HG03159 (cell line): ENCODE measurements around the gene TAS2R8.
"Not testable (repeated sequence)": the region's sequence is repeated elsewhere in the genome, so short reads cannot be mapped to it uniquely, and the experiment has no call there.

ENCODE experiments used
- ATAC-seq: cut with Tn5 transposase; IDR thresholded peaks from one replicate; pipeline ENCODE4 v1.9.1; 2021; ENCODE audit warnings: mild to moderate bottlenecking, moderate library complexity; ENCODE audit not compliant: unreplicated experiment

The TAS2R8 gene

DNA sequence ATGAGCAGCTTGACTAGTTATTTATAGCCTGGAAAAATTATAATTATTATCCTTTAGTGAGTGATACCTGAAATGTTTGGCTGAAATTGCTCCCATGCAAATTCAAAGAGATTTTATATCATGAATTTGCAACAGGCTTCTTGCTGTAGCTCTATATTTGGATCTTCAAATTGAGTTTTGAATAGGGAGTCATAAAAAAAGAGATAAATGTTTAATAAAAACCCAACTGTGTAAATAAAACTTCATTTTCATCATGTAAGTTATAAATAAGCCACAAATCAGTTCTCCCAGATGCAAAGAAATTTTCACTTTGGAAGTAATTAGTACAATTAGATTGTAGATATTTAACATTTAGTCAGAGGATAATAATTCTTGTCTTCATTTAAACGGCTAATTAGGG, at the start of gene TAS2R8:
TSS of gene TAS2R8 (minus strand) at position 101 of the 400 bp plus-strand sequence. CDS start 306 bp downstream, outside the sequence.
- no peak for ATAC-seq

GRCh38 chr12:10855807-10856206, 48.7 kb upstream of the TAS2R8 start:
- no peak for ATAC-seq

DNA sequence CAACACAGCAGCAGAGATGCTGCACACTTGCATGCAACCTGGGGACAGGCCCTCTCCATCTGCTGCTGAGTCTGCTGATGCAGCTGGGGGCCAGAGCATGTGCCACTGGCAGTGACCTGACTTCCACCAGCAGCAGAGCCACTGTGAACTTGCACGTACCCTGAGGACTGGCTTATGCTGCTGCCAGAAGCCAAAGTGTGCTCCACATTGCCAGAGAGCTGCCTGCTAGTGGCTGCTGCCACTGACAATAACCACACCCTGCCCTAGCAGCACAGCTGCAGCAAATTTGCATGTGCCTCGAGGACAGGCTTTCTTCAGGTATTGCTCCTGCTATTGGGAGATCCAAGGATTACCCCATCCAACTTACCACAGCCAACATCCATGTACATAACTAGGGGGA, 46.7 kb upstream of the TAS2R8 start:
- ATAC-seq: no peak

GRCh38 chr12:10851243-10851858, 44.3 kb upstream of the TAS2R8 start:
- no peak for ATAC-seq

- ATAC-seq: peak; percentile 48
Observed at GRCh38 chr12:10849425-10849878, 42.4 kb upstream of the TAS2R8 start, which contains the start of gene PRR4. Gene PRR4 (minus strand): TSS chr12:10849475. CDS start chr12:10849437, 38 bp downstream.

GRCh38 chr12:10847744-10848143, 40.7 kb upstream of the TAS2R8 start:
- no peak for ATAC-seq

- no peak for ATAC-seq
Observed at GRCh38 chr12:10842862-10843261, 35.8 kb upstream of the TAS2R8 start.

GRCh38 chr12:10838461-10838860, 31.4 kb upstream of the TAS2R8 start:
- ATAC-seq: no peak

GRCh38 chr12:10829994-10830393, 22.9 kb upstream of the TAS2R8 start:
- ATAC-seq: no peak

DNA sequence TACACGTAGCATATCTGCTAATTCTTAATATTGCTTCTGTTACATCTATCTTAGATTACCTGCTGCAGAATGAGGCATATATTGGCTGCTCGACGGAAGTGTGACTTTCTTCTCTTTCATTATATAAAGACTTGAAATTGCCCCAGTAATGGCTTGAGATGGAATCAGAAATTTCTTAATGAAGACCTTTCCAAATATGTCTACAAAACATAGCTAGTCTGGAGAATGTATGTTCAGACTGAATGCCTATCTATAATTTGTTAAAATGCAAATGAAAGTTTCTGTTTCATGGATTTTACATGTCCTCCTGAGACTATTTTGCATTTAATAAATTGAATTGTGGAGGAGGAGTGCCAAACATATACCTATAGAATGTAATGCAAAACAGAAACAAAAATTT, 19.2 kb upstream of the TAS2R8 start, which contains the start of gene TAS2R10:
TSS of gene TAS2R10 (minus strand) at position 101 of the 400 bp plus-strand sequence. CDS start at position 12, 89 bp downstream.
- no peak for ATAC-seq

GRCh38 chr12:10824957-10825356, 17.9 kb upstream of the TAS2R8 start:
- no peak for ATAC-seq

GRCh38 chr12:10811883-10812536, 4.9 kb upstream of the TAS2R8 start:
- no peak for ATAC-seq

DNA sequence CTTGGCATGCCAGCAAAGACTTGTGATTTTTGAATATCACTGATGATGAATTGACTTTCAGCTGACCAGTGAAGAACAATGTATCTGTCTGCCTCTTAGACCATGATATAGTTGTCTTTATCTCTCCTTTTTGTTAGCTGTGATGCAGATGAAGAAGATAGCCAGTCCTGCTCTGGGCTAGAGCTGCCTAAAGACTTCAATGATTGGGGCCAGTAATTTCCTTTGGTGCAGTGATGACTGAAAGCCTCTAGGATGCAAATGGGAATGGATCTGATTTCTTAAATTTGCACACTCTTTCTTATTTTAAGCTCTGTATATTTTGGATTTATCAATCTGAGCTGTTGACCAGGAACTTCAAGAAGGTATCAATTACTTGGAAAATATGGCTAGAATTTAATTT, 3.0 kb upstream of the TAS2R8 start, which contains the start of gene TAS2R9:
TSS of gene TAS2R9 (minus strand) at position 101 of the 400 bp plus-strand sequence. CDS start at position 8, 93 bp downstream.
- ATAC-seq: no peak

DNA sequence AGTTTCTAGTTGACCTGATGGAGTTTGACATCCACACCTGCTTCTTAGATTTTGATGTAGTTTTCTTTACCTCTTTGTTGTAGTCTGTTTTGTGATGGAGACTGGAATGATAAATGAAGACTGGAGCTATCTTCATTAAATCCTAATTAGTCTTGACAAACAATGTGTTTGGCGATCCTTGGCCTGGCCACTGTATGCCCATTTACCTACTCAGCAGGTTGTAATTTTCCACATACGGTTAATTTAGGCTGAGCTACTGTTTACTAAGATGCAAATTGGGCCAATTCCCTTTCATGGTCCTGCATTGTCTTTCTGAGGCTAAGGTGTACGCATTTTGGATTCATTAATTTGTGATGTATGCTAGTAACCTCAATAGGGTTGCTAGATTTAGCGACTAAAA, 4.5 kb downstream of the TAS2R8 start, which contains the start of gene TAS2R7:
TSS of gene TAS2R7 (minus strand) at position 41 of the 400 bp plus-strand sequence. CDS start 57 bp downstream, outside the sequence.
- no peak for ATAC-seq

- ATAC-seq: no peak
Observed at GRCh38 chr12:10801741-10802140, 5.3 kb downstream of the TAS2R8 start.

GRCh38 chr12:10794222-10794621, 12.9 kb downstream of the TAS2R8 start:
- no peak for ATAC-seq

DNA sequence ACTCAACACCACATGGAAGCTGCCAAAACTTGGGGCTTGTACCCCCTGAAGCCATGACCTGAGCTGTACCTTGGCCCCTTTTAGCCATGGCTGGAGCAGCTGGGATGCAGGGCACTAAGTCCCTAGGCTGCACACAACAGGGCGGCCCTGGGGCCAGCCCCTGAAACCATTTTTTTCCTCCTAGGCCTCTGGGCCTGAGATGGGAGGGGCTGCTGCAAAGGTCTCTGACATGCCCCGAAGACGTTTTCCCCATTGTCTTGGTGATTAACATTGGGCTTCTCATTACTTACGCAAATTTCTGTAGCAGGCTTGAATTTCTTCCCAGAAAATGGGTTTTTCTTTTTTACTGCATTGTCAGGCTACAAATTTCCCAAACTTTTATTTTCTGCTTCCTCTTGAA, 15.3 kb downstream of the TAS2R8 start:
- ATAC-seq: not testable (repeated sequence)

DNA sequence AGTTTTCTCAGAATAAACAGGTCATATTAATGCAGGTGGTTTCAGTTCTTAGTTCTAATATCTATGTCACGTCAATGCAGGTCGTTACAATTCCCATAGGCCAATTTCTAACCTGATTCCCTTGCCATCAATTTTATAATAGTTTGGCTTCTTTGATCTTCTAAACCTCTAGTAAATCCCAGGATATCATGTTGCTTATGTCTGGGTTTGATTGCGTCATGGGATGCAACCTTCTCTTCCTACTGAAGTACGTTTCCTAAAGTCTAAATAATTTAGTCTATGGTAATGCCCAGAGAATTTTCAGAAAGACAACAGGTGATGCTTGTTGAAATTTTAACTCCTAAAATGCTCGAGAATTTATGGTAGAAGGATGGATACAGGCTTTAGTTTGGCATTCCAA, 23.8 kb downstream of the TAS2R8 start:
- no peak for ATAC-seq

DNA sequence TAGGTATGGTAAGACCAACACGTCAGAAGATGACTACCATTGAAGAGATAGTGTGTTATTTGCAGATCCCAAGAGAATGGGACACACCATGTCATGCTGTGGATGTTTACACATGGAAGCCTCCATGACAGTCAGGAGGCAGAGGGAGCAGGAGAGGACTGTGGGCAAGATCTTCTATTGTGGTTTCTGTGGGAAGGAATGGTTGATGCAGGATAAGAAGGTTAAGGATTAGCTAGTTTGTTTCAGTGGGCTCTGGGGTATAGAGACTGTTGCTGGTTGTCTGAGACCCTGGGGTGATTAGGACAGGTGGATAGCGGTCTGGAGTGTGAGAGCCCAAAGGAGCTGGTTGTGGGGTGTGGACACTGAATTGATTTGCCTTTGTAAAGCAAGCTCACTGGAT, 28.0 kb downstream of the TAS2R8 start:
- ATAC-seq: no peak

DNA sequence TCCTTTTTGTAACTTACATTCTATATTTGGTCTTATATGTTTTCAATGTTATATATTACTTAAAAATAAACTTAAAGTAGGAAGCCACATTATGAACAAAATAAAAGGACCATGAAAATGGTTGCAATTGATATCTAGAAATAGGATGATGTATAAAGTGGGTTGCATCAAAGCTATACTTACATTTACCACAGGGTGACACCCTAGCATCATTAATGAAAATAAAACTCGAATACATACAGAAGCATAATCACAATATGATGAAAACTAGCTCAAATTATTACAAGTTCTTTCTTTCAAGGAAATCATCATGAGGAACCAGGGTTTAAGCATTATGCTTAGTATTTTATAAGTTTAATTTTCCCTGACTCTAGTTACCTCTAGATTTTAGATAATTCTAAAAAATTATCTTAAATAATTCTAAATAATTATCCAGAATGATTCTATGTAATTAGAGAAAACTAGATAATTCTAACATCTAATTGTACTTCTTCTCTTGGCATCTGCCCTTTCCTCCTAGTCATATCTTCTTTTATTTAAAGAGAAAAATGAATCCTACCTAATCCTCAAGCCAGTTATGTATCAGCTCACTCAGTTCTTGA, 35.9 kb downstream of the TAS2R8 start:
- ATAC-seq: no peak

DNA sequence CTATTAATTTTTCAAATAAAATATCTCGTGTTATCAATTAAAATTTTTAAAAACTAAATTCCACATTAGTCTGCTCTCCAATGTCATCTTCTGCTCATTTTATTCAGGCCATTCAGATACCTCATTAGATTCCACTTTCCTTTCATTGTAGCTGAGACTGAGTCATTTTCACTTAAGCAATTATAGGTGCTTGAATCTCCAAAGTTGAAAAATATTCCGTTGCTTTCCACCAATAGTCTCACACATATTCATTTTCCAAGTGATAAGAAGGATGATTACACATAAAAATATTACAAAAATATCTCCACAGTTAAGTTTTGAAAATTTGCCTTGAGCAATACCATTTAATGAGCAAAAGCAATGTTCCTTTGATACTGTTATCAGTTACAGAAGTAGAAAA, 47.4 kb downstream of the TAS2R8 start:
- ATAC-seq: no peak

DNA sequence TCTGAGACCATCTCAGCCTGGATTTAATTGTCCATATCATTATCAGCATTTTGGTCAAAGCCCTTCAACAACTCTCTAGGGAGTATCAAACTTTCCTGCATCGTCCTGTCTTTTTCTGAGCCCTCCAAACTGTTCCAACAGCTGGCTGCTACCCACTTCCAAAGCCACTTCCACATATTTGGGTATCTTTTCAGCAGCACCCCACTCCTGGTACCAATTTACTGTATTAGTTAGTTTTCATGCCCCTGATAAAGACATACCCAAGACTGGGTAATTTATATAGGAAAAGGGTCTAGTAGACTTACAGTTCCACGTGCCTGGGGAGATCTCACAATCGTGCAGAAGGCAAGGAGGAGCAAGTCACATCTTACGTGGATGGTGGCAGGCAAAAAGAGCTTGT, 50.9 kb downstream of the TAS2R8 start:
- no peak for ATAC-seq
